A673 (cell line): ENCODE measurements around the gene TLE2.

Source experiments
- EZH2 ChIP-seq: fragments of 200-600 bp; sonication (generic); IDR thresholded peaks from 2 replicates; pipeline ENCODE4 v1.6.1; 2017; ENCODE audit warnings: borderline replicate concordance, low read depth, mild to moderate bottlenecking, mixed read lengths, antibody characterized with exemption, low read length; ENCODE audit not compliant: poor library complexity, severe bottlenecking
- TF ChIP-seq, protein P1 (sequence below): fragments of 300-800, 200-600 bp; sonication (generic); conservative IDR thresholded peaks from 2 replicates; pipeline ENCODE4 v1.5.1; 2017; ENCODE audit warnings: low read depth, mild to moderate bottlenecking, antibody characterized with exemption, low read length, moderate library complexity, mixed read lengths

DNA sequence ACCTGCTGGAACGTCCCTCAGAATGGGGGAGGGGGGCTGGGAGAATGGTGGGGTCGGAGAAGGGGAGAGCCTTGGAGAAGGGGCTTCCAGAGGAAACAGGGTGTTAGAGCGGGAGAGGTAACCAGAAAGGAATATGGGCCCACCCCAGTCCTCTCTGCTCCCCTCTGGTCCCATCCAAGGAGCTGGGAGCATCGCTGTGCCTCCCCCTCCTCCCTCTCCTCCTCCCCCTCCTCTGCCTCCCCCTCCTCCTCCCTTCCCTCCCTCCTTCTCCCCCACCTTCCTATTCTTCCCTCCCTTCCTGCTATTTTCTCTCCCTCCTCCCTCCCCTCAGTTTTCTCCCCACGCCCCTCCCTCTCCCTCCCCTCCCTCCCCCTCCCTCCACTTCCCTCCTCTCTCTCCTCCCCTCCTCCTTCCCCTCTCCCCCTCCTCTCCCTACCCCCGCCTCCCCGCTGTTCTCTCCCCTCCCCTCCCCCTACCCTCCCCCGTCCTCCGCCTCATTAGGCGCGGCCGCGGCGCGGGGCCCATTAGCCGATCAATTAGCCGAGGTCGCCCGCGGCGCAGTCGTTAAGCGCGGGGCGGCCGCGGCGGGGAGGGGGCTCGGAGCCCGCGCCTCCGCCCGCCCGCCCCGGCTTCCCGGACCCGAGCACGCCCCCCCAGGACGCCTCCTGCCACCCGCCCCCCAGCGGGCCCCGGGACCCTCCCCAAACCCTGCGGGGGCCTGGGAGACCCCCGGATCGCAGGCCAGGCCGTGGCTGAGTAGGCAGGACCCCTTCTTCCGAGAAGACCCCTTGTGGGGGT is 17.8 kb upstream of the TLE2 start:
- TF ChIP-seq, protein P1, sequence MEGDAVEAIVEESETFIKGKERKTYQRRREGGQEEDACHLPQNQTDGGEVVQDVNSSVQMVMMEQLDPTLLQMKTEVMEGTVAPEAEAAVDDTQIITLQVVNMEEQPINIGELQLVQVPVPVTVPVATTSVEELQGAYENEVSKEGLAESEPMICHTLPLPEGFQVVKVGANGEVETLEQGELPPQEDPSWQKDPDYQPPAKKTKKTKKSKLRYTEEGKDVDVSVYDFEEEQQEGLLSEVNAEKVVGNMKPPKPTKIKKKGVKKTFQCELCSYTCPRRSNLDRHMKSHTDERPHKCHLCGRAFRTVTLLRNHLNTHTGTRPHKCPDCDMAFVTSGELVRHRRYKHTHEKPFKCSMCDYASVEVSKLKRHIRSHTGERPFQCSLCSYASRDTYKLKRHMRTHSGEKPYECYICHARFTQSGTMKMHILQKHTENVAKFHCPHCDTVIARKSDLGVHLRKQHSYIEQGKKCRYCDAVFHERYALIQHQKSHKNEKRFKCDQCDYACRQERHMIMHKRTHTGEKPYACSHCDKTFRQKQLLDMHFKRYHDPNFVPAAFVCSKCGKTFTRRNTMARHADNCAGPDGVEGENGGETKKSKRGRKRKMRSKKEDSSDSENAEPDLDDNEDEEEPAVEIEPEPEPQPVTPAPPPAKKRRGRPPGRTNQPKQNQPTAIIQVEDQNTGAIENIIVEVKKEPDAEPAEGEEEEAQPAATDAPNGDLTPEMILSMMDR = no peak
- no peak for TF ChIP-seq EZH2
